ENCODE results near the gene FHOD1. TPM values are rescaled to one million over a fixed set of nuclear protein-coding genes. Genes with fewer than 3 reads are reported as not detected.

FHOD1 gene
- total and polyA plus RNA-seq, 10 of the 15 experiments (the other 5 are each of a cell fraction or from before 2014, with no cell fraction given), result 8.9 to 65.7 (median 18.1) TPM

- TF ChIP-seq, protein P1, sequence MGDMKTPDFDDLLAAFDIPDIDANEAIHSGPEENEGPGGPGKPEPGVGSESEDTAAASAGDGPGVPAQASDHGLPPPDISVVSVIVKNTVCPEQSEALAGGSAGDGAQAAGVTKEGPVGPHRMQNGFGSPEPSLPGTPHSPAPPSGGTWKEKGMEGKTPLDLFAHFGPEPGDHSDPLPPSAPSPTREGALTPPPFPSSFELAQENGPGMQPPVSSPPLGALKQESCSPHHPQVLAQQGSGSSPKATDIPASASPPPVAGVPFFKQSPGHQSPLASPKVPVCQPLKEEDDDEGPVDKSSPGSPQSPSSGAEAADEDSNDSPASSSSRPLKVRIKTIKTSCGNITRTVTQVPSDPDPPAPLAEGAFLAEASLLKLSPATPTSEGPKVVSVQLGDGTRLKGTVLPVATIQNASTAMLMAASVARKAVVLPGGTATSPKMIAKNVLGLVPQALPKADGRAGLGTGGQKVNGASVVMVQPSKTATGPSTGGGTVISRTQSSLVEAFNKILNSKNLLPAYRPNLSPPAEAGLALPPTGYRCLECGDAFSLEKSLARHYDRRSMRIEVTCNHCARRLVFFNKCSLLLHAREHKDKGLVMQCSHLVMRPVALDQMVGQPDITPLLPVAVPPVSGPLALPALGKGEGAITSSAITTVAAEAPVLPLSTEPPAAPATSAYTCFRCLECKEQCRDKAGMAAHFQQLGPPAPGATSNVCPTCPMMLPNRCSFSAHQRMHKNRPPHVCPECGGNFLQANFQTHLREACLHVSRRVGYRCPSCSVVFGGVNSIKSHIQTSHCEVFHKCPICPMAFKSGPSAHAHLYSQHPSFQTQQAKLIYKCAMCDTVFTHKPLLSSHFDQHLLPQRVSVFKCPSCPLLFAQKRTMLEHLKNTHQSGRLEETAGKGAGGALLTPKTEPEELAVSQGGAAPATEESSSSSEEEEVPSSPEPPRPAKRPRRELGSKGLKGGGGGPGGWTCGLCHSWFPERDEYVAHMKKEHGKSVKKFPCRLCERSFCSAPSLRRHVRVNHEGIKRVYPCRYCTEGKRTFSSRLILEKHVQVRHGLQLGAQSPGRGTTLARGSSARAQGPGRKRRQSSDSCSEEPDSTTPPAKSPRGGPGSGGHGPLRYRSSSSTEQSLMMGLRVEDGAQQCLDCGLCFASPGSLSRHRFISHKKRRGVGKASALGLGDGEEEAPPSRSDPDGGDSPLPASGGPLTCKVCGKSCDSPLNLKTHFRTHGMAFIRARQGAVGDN (IDR thresholded peaks at IDR 0.05), result no peak
- TF ChIP-seq SIN3A (IDR thresholded peaks at IDR 0.05; ENCODE audit: low read depth, low read length) (peak; percentile 96), POU2F2 (IDR thresholded peaks at IDR 0.05; ENCODE audit: borderline replicate concordance, low read depth, low read length) (peak; percentile 56; the same call in 1 of the 3 replicates), SMAD1 (IDR thresholded peaks at IDR 0.05; ENCODE audit: low read depth, partially characterized antibody) (no peak), MLLT1 (IDR thresholded peaks at IDR 0.05) (0 out of 2 replicates have a peak, but pooled peaks have one; percentile 17), YY1 (IDR thresholded peaks at IDR 0.05; ENCODE audit: low read depth, low read length) (peak; percentile 83), MXI1 (IDR thresholded peaks at IDR 0.05; ENCODE audit: low read depth, low read length) (peak; percentile 97), RB1 (IDR thresholded peaks at IDR 0.05; ENCODE audit: borderline replicate concordance) (peak; percentile 68; the same call in 1 of the 2 replicates), RCOR1 (conservative IDR thresholded peaks at IDR 0.05; ENCODE audit: low read depth, low read length) (peak; percentile 93), NFIC (IDR thresholded peaks at IDR 0.05; ENCODE audit: low read depth, low read length) (no peak), IKZF1 (conservative IDR thresholded peaks at IDR 0.05) (0 out of 2 replicates have a peak, but pooled peaks have one; percentile 29), NBN (IDR thresholded peaks at IDR 0.05) (0 out of 2 replicates have a peak, but pooled peaks have one; percentile 39), CREB1 (IDR thresholded peaks at IDR 0.05; ENCODE audit: low read depth) (no peak), MTA3 (IDR thresholded peaks at IDR 0.05; ENCODE audit: borderline replicate concordance, low read length) (no peak), BACH1 (IDR thresholded peaks at IDR 0.05; ENCODE audit: borderline replicate concordance) (no peak), CREM (IDR thresholded peaks at IDR 0.05; ENCODE audit: low read depth) (no peak), SP1 (IDR thresholded peaks at IDR 0.05; ENCODE audit: low read depth, low read length) (peak; percentile 20)
- TF ChIP-seq, protein P2, sequence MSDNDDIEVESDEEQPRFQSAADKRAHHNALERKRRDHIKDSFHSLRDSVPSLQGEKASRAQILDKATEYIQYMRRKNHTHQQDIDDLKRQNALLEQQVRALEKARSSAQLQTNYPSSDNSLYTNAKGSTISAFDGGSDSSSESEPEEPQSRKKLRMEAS (IDR thresholded peaks at IDR 0.05; ENCODE audit: low read depth, low read length), result peak; percentile 86
- TF ChIP-seq, protein P3, sequence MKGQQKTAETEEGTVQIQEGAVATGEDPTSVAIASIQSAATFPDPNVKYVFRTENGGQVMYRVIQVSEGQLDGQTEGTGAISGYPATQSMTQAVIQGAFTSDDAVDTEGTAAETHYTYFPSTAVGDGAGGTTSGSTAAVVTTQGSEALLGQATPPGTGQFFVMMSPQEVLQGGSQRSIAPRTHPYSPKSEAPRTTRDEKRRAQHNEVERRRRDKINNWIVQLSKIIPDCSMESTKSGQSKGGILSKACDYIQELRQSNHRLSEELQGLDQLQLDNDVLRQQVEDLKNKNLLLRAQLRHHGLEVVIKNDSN (IDR thresholded peaks at IDR 0.05; ENCODE audit: borderline replicate concordance, extremely low read length, insufficient read depth, low read depth, low read length), result no peak
- TF ChIP-seq, protein P4, sequence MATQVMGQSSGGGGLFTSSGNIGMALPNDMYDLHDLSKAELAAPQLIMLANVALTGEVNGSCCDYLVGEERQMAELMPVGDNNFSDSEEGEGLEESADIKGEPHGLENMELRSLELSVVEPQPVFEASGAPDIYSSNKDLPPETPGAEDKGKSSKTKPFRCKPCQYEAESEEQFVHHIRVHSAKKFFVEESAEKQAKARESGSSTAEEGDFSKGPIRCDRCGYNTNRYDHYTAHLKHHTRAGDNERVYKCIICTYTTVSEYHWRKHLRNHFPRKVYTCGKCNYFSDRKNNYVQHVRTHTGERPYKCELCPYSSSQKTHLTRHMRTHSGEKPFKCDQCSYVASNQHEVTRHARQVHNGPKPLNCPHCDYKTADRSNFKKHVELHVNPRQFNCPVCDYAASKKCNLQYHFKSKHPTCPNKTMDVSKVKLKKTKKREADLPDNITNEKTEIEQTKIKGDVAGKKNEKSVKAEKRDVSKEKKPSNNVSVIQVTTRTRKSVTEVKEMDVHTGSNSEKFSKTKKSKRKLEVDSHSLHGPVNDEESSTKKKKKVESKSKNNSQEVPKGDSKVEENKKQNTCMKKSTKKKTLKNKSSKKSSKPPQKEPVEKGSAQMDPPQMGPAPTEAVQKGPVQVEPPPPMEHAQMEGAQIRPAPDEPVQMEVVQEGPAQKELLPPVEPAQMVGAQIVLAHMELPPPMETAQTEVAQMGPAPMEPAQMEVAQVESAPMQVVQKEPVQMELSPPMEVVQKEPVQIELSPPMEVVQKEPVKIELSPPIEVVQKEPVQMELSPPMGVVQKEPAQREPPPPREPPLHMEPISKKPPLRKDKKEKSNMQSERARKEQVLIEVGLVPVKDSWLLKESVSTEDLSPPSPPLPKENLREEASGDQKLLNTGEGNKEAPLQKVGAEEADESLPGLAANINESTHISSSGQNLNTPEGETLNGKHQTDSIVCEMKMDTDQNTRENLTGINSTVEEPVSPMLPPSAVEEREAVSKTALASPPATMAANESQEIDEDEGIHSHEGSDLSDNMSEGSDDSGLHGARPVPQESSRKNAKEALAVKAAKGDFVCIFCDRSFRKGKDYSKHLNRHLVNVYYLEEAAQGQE (IDR thresholded peaks at IDR 0.05; ENCODE audit: low read depth, low read length), result peak; percentile 99
Measured at GRCh38 chr16:67184995-67185650, 62.2 kb downstream of the FHOD1 start (continued).

Data from GM12878 (cell line).